MM.1S (cell line): ENCODE measurements around the gene WNK2.

Experiments
- DNase-seq: peaks from one replicate; pipeline ENCODE4 v3.0.0-alpha.2; 2015
- H2AFZ ChIP-seq: fragments of 300-600 bp; sonication (generic); 2 replicates; pipeline ENCODE4 v1.6.0; 2016; ENCODE audit warnings: antibody characterized with exemption, low read length
- H3F3A ChIP-seq: fragments of 300-600 bp; sonication (generic); 2 replicates; pipeline ENCODE4 v1.6.1; 2016; ENCODE audit warnings: mild to moderate bottlenecking, antibody characterized with exemption, low read length, moderate library complexity, mixed read lengths; ENCODE audit not compliant: insufficient read depth
- H3K27ac ChIP-seq: fragments of 300-600 bp; sonication (generic); 2 replicates; pipeline ENCODE4 v1.5.1; 2016; ENCODE audit warnings: mild to moderate bottlenecking, low read length
- H3K27me3 ChIP-seq: fragments of 300-600 bp; sonication (generic); replicated peaks from 2 replicates; pipeline ENCODE4 v1.6.0; 2016; ENCODE audit warnings: low read length; ENCODE audit not compliant: insufficient read depth
- H3K36me3 ChIP-seq: fragments of 300-600 bp; sonication (generic); replicated peaks from 2 replicates; pipeline ENCODE4 v1.6.1; 2016; ENCODE audit warnings: mild to moderate bottlenecking, low read length, mixed read lengths; ENCODE audit not compliant: insufficient read depth
- H3K4me1 ChIP-seq: fragments of 300-600 bp; sonication (generic); 2 replicates; pipeline ENCODE4 v1.6.1; 2016; ENCODE audit warnings: low read length, mixed read lengths
- H3K4me2 ChIP-seq: fragments of 300-600 bp; sonication (generic); 2 replicates; pipeline ENCODE4 v1.6.0; 2016; ENCODE audit warnings: low read depth, low read length
- H3K4me3 ChIP-seq: fragments of 300-600 bp; sonication (generic); 2 replicates; pipeline ENCODE4 v1.5.1; 2016; ENCODE audit warnings: low read length, mixed read lengths
- H3K79me2 ChIP-seq: fragments of 300-600 bp; sonication (generic); 2 replicates; pipeline ENCODE4 v1.6.1; 2016; ENCODE audit warnings: mixed run types, low read length, mixed read lengths
- H3K9ac ChIP-seq: fragments of 300-600 bp; sonication (generic); 2 replicates; pipeline ENCODE4 v1.6.1; 2016; ENCODE audit warnings: low read length, mixed read lengths
- H3K9me2 ChIP-seq: fragments of 300-600 bp; sonication (generic); replicated peaks from 2 replicates; pipeline ENCODE4 v1.6.1; 2016; ENCODE audit warnings: mild to moderate bottlenecking, low read length, mixed read lengths; ENCODE audit not compliant: insufficient read depth
- H3K9me3 ChIP-seq: fragments of 300-600 bp; sonication (generic); replicated peaks from 2 replicates; pipeline ENCODE4 v1.6.1; 2016; ENCODE audit warnings: mild to moderate bottlenecking, low read length, mixed read lengths; ENCODE audit not compliant: insufficient read depth
- H4K20me1 ChIP-seq: fragments of 300-600 bp; sonication (generic); 2 replicates; pipeline ENCODE4 v1.6.1; 2016; ENCODE audit warnings: mild to moderate bottlenecking, low read length, moderate library complexity, mixed read lengths; ENCODE audit not compliant: insufficient read depth
- EZH2 ChIP-seq: fragments of 300-600 bp; sonication (generic); optimal IDR thresholded peaks from 2 replicates; pipeline ENCODE3; 2017; ENCODE audit warnings: low read depth, mild to moderate bottlenecking, antibody characterized with exemption, low read length, mixed read lengths
- EZH2phosphoT487 ChIP-seq: fragments of 300-600 bp; sonication (generic); IDR thresholded peaks from 2 replicates; pipeline ENCODE4 v1.6.1; 2018; ENCODE audit warnings: antibody characterized with exemption, low read length
- TF ChIP-seq, protein P1 (sequence below): fragments of 300-600 bp; sonication (generic); IDR thresholded peaks from 2 replicates; pipeline ENCODE4 v1.5.1; 2016; ENCODE audit warnings: antibody characterized with exemption, low read length, mixed read lengths

Gene WNK2

GRCh38 chr9:93193388-93194220 is 9.7 kb downstream of the WNK2 start:
- Histone ChIP-seq H3K9me3 (no peaks in the 10 kb centered on the region), H3K36me3 (no peaks in the 10 kb centered on the region), H3K27ac (no peak overlapping the region), H2AFZ (no peak overlapping the region), H3K9ac (no peak overlapping the region), H3K4me1 (no peaks in the 10 kb centered on the region), H3K4me2 (no peak overlapping the region), H3K27me3 (no peaks in the 10 kb centered on the region), H4K20me1 (no peaks in the 10 kb centered on the region), H3F3A (no peaks in the 10 kb centered on the region), H3K79me2 (no peaks in the 10 kb centered on the region), H3K4me3 (no peak overlapping the region), H3K9me2 (no peaks in the 10 kb centered on the region)
- TF ChIP-seq, protein P1, sequence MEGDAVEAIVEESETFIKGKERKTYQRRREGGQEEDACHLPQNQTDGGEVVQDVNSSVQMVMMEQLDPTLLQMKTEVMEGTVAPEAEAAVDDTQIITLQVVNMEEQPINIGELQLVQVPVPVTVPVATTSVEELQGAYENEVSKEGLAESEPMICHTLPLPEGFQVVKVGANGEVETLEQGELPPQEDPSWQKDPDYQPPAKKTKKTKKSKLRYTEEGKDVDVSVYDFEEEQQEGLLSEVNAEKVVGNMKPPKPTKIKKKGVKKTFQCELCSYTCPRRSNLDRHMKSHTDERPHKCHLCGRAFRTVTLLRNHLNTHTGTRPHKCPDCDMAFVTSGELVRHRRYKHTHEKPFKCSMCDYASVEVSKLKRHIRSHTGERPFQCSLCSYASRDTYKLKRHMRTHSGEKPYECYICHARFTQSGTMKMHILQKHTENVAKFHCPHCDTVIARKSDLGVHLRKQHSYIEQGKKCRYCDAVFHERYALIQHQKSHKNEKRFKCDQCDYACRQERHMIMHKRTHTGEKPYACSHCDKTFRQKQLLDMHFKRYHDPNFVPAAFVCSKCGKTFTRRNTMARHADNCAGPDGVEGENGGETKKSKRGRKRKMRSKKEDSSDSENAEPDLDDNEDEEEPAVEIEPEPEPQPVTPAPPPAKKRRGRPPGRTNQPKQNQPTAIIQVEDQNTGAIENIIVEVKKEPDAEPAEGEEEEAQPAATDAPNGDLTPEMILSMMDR = no peak
- TF ChIP-seq EZH2phosphoT487 (no peak), EZH2 (no peak)
- no peak for DNase-seq

GRCh38 chr9:93194221-93194625 is 10.3 kb downstream of the WNK2 start:
- Histone ChIP-seq H3K4me2 (no peak overlapping the region), H2AFZ (no peak overlapping the region), H3K9me3 (no peaks in the 10 kb centered on the region), H3K9ac (no peak overlapping the region), H3K27ac (no peak overlapping the region), H4K20me1 (no peaks in the 10 kb centered on the region), H3K4me3 (no peak overlapping the region), H3K9me2 (no peaks in the 10 kb centered on the region), H3K36me3 (no peaks in the 10 kb centered on the region), H3K27me3 (no peaks in the 10 kb centered on the region), H3K79me2 (no peaks in the 10 kb centered on the region), H3F3A (no peaks in the 10 kb centered on the region), H3K4me1 (no peaks in the 10 kb centered on the region)
- TF ChIP-seq, protein P1 = no peak
- TF ChIP-seq EZH2 (no peak), EZH2phosphoT487 (no peak)
- no peak for DNase-seq

GRCh38 chr9:93194641-93195040 is 10.7 kb downstream of the WNK2 start:
- Histone ChIP-seq H3F3A (no peaks in the 10 kb centered on the region), H3K4me3 (no peak overlapping the region), H4K20me1 (no peaks in the 10 kb centered on the region), H3K9me3 (no peaks in the 10 kb centered on the region), H3K27ac (no peak overlapping the region), H3K9me2 (no peaks in the 10 kb centered on the region), H3K4me2 (no peak overlapping the region), H3K27me3 (no peaks in the 10 kb centered on the region), H3K4me1 (no peaks in the 10 kb centered on the region), H3K79me2 (no peaks in the 10 kb centered on the region), H3K36me3 (no peaks in the 10 kb centered on the region), H3K9ac (no peak overlapping the region), H2AFZ (no peak overlapping the region)
- TF ChIP-seq EZH2 = no peak
- TF ChIP-seq, protein P1 = no peak
- TF ChIP-seq EZH2phosphoT487 = no peak
- no peak for DNase-seq
